A172 (cell line): ENCODE results near the gene MAGI2. TPM values are rescaled to one million over a fixed set of nuclear protein-coding genes. Genes with fewer than 3 reads are reported as not detected.

Experiments
- DNase-seq: peaks from one replicate; pipeline ENCODE4 v3.0.0-alpha.2; 2015; ENCODE audit warnings: low spot score
- total RNA-seq: library from RNA; depleted of rRNA; stranded (reverse); fragments of >200 nt; shearing (Covaris generic); gene quantifications from 2 replicates; pipeline ENCODE4 v1.2.3, GENCODE V29; 2014

The MAGI2 gene
- total RNA-seq, 1 experiment from 2014 or later: 1.5 TPM

GRCh38 chr7:78420001-78420400 is 1033.5 kb downstream of the MAGI2 start:
- no peak for DNase-seq

DNA sequence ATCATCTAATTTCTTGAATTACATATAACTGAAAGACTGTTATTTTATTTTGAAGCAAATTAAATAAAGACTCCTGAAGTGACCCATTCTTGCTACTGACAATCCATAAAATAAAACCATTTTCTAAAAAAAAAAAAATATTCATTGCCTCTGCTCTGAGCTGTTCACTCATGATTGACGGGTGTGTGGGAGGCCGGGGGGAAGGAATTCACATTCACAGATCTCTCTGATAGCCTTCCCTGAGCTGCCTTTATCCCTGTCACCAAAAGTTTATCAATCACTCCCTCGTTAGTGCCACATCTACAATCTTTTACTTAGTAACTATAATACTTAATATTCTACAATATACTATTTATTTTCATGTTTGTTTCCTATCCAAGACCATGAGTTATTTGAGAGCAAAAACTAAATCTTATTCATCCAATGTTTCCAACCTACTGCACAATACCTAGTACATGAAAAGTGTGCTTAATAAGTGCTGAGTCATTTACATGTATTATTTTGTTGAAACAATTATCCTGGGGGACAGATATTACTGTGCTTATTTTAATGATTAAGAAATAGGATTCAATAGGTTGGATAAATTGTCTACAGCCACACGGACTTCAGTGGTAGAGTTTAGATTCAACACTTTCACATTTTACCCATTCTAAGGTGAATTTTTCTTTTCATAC is 1036.2 kb downstream of the MAGI2 start:
- no peak for DNase-seq

DNA sequence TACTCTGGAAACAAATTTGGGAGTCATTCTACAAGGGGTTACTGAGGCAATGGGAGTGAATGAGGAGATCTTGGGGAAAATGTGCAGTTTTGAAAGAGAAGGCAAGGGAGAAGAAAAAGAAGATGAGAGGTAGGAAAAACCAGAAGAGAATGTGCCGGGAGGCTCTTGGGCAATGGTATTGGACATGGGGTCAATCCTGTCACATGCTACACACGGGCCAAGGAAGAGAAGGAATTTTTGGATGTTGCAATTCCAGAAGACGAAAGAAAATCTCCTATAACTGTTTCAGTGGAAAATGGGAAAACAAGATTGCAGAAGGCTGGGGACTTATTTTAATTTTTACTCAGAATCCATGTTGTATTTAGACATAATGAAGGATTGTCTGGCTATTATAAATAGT is 1039.9 kb downstream of the MAGI2 start:
- DNase-seq: no peak

- DNase-seq: no peak
These were observed 1041.1 kb downstream of the MAGI2 start for GRCh38 chr7:78412216-78412858.

GRCh38 chr7:78407031-78407430 is 1046.4 kb downstream of the MAGI2 start:
- DNase-seq: no peak

DNA sequence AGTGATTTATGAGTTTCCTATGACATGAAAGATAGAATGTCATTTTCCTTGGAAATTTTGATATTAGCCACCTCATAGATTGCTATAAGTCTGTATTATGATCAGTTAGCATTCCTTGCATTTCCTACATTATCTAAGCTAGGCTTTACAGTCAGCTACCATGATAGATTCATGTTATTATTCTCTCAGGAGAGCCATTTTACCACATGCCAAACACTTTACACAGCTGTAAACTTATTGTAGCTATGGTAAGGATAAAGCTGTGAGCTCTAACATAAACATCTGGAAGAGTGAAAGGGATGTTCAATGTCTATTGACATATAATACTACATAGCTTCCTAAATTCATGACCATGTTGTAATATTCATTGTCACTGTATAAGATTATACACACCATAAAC is 1046.9 kb downstream of the MAGI2 start:
- no peak for DNase-seq

DNA sequence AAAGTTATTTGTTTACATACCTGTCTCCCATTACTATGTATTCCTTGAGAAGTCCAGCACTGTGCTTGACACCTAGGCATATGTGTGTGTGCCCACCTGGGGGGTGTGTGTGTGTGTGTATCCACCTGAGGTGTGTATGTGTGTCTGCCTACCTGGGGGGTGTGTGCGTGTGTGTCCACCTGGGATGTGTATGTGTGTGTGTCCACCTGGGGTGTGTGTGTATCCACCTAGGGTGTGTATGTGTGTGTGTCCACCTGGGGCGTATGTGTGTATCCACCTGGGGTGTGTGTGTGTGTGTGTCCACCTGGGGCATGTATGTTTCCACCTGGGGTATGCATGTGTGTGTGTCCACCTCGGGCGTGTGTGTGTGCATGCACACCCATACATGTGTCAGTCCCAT is 1051.4 kb downstream of the MAGI2 start:
- no peak for DNase-seq

GRCh38 chr7:78400038-78400437 is 1053.4 kb downstream of the MAGI2 start:
- DNase-seq: no peak

- no peak for DNase-seq
These were observed 1054.3 kb downstream of the MAGI2 start for GRCh38 chr7:78399033-78399769.

DNA sequence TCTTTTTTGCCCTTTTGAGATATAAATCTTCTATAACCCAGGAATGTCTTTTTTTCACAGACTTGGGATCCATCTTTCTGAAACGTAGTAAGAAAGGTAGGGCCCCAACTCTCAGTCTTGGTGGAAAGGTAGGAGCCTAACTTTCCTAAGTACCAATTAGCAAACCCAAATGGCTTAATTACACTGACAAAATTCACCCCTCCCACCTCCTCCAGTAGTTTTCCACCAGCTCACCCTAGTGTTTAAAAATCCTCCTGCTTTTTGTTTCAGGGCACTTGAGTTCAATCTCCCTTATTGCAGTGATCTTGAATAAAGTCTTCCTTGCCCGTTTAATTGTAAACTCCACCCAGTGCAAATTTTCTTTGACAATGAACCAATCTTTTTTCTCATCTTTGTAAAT is 1054.9 kb downstream of the MAGI2 start:
- no peak for DNase-seq

DNA sequence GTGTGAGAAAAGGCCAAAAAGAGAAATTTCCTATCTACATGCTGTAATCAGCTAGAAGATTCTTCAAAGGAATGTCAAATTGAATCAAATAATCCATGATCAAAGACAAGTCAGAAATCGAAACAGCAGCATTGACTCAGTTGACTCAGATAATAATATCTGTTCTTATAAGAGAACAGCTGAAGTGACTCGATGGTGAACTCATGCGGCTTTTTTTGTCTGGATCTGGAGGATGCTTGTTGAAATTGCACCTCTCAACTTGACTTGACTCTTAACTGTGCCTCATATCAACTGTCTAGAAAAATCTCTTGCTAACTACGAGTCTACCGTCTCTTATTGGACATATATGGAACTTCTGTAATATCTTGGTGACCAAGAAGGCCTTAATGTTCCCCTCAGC is 1055.4 kb downstream of the MAGI2 start:
- no peak for DNase-seq

DNA sequence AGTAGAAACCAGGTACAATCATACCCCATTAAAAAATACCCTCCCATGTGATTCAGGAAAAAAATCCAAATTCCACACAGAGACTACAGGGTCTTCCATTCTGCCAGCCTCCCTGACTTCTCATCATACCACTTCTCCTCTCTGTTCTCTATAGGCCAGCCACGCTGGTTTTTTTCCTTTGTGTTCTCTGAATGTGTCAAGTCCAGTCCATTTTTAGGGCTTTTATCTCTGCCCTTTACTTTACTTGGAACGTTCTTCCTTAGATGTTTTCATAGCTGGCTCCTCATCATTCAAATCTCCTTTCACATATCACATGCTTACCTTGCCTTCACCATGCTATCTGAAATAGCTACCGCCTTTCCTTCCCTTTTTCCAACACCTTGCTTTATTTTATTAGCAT is 1057.3 kb downstream of the MAGI2 start:
- DNase-seq: no peak

GRCh38 chr7:78395298-78396036 is 1058.0 kb downstream of the MAGI2 start:
- DNase-seq: no peak

DNA sequence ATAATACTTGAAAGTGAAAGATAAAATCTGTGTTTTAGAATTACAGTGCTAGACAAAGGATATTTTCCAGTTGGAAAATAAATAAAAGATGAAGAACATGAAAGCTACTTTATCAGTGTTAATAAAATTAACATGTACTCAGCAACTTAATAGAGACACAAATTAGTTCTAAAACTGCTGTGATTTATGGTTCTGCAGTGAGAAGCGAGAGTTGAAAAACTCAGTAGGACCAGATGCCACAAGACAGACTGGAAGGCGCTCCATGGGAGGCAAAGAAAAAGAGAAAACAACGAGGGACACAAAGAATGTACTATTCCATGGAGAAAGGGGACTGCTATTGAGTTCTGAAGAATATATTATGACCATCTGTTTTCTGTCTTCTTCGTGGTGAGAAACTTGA is 1064.4 kb downstream of the MAGI2 start:
- DNase-seq: no peak

- DNase-seq: no peak
These were observed 1066.9 kb downstream of the MAGI2 start for GRCh38 chr7:78386520-78386919.

GRCh38 chr7:78383096-78383880 is 1070.2 kb downstream of the MAGI2 start:
- no peak for DNase-seq

DNA sequence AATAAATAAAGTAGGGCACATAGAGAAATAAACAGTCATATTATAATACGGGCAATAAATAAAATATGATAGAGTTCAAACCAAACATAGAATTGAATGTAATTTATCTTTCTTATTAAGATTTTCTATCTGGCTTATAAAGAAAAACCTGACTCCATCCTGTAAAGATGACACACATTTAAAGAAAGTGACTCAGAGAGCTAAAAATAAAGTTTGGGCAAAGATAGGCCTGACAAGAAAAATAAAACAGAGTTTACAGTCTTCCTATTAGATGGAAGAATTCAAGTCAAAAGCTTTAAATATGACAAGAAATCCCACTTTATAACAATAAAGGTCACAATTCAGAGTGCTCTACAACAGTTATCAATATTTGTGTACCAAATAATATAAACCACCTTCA is 1074.3 kb downstream of the MAGI2 start:
- DNase-seq: no peak

DNA sequence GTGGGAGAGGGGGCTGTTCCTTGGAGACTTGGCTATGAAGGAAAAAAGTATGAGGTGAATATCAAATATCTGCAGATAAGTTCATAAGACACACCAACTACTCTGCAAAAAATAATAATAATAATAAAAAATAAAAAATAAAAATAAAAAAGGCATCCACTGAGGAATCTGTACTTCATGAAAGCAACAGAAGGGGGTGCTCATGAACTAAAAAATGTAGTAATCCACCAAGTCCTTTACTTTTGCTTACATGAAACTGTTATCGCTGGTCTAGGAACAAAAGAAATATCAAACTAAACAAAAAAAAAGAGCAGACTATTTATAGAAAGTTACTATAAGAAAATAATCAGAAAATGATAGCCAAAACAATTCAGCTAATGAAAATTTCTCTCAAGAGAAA is 1075.9 kb downstream of the MAGI2 start:
- no peak for DNase-seq

DNA sequence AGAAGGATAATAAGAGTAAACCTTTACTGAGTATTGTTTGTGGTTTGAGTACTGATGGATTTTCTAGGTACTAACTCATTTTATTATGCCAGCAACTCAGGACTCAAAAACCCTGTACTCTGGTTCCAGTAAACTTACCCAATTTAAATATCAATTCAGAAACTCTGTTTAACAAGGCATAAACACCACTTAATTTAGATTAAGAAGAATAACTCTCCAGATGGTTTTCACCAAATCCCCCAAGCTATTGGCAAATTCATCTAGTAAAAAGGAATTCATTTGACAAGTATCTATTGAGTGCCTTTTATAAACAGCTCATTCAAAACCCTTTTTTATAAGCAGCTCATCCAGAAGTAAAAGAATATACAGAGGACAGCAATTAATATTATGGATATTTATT is 1082.5 kb downstream of the MAGI2 start:
- DNase-seq: no peak

- DNase-seq: no peak
These were observed 1084.7 kb downstream of the MAGI2 start for GRCh38 chr7:78368771-78369170.

GRCh38 chr7:78367280-78367773 is 1086.1 kb downstream of the MAGI2 start:
- no peak for DNase-seq
